AG04450 (cell line): ENCODE results near the gene IRF3. TPM values are rescaled to one million over a fixed set of nuclear protein-coding genes. Genes with fewer than 3 reads are reported as not detected.

ENCODE experiments used
- CTCF ChIA-PET: fragments of 300-600, 350-600 bp; formaldehyde crosslinking; extraction: SDS; loops from one replicate; lab custom pipeline; 2022; ENCODE audit warnings: antibody characterized with exemption, inconsistent platforms; lab: Charles Lee
- POLR2A ChIA-PET: fragments of 350-600 bp; formaldehyde crosslinking; extraction: SDS; loops from one replicate; lab custom pipeline; 2021; ENCODE audit warnings: antibody characterized with exemption, inconsistent platforms; lab: Yijun Ruan, JAX
- DNase-seq: peaks from one replicate; pipeline ENCODE4 v3.0.0-alpha.2; 2011; ENCODE audit warnings: low read depth, low spot score
- H3K27ac ChIP-seq: one replicate; pipeline ENCODE4 v1.5.1; 2012; ENCODE audit warnings: low read depth, low read length, control low read depth
- H3K27me3 ChIP-seq: one replicate; pipeline ENCODE4 v1.6.0; 2012; ENCODE audit warnings: low read length; ENCODE audit not compliant: control insufficient read depth, insufficient read depth
- H3K4me3 ChIP-seq: 2 replicates; pipeline ENCODE4 v1.5.1; 2011; ENCODE audit warnings: mild to moderate bottlenecking, low read depth, low read length, control low read depth
- H3K9me3 ChIP-seq: 2 replicates; pipeline ENCODE4 v1.5.1; 2012; ENCODE audit warnings: low read length; ENCODE audit not compliant: control insufficient read depth, insufficient read depth
- polyA plus RNA-seq: library from polyadenylated mRNA; depleted of rRNA; stranded (reverse); fragments of >200 nt; gene quantifications from 2 replicates; pipeline ENCODE4 v1.2.3, GENCODE V29; 2011
- TF ChIP-seq, protein P1 (sequence below): IDR thresholded peaks from 2 replicates; pipeline ENCODE4 v1.5.1; 2011; ENCODE audit warnings: low read depth, low read length, control low read depth, inconsistent platforms

The IRF3 gene
- polyA plus RNA-seq, 1 experiment, result 33.5 TPM

DNA sequence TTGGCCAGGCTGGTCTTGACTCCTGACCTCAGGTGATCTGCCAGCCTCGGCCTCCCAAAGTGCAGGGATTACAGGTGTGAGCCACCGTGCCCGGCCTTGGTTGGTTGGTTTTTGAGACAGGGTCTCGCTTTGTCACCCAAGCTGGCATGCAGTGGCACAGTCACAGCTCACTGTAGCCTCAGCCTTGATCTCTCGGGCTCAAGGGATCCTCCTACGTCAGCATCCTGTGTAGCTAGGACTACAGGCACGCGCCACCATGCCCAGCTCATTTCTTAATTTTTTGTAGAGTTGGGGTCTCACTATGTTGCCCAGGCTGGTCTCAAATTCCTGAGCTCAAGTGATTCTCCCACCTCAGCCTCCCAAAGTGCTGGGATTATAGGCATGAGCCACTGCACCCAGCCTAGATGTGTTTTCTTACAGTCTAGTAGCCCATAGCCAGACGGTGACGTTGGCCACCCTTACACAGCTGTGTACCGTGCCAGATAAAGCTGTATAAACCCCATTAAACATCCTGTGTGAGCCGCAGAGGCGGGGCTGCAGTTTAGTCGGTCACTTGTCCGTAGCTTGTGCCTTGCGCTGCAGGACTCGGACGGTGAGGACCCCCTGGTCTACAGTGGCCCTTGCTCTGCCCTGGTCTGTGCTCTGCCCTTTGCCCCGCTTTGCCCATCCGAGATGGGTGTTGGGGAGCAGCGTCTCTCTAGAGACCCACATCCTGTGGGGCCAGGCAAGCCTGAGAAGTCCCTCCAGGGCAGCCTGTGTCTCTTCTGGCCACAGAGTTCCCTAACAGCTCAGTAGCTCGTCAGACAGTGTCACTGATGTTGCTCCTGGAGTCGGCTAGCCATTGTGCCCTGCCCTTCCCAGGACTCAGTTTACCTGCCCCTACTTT lies 9.8 kb downstream of the IRF3 start:
- ChIA-PET CTCF (interaction anchor here (0.8 to 1.2 kb wide), 2 partner anchors 17 kb away, joined by 3 to 7 read pairs; no protein-coding TSS in a partner anchor), POLR2A (no interaction called here)

DNA sequence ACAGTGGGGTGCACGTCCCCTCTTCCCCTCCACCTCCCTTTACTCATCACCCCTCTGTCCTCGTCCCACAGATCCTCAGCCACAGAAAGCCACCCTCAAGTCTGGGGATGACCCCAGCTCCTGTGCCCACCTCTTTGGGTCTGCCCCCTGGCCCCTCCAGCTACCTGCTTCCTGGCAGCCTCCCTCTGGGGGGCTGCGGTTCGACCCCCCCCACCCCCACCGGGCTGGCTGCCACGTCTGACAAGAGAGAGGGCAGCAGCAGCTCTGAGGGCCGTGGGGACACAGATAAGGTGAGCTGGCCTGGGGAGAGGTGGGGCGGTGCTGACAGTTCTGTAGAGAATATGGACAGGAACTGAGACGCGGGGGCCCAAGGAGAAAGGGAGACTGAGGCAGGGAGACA lies 11.1 kb downstream of the IRF3 start:
- ChIA-PET CTCF (interaction anchor here (1.2 kb wide), 1 partner anchor 18 kb away, joined by 7 read pairs; no protein-coding TSS in a partner anchor), POLR2A (no interaction called here)
- TF ChIP-seq, protein P1, sequence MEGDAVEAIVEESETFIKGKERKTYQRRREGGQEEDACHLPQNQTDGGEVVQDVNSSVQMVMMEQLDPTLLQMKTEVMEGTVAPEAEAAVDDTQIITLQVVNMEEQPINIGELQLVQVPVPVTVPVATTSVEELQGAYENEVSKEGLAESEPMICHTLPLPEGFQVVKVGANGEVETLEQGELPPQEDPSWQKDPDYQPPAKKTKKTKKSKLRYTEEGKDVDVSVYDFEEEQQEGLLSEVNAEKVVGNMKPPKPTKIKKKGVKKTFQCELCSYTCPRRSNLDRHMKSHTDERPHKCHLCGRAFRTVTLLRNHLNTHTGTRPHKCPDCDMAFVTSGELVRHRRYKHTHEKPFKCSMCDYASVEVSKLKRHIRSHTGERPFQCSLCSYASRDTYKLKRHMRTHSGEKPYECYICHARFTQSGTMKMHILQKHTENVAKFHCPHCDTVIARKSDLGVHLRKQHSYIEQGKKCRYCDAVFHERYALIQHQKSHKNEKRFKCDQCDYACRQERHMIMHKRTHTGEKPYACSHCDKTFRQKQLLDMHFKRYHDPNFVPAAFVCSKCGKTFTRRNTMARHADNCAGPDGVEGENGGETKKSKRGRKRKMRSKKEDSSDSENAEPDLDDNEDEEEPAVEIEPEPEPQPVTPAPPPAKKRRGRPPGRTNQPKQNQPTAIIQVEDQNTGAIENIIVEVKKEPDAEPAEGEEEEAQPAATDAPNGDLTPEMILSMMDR, result no peak
- Histone ChIP-seq H3K27me3 (no peaks in the 10 kb centered on the region), H3K9me3 (no peaks in the 10 kb centered on the region; the same call in 1 of the 2 replicates), H3K4me3 (no peak overlapping the region), H3K27ac (no peak overlapping the region)
- no peak for DNase-seq

More for the DNA sequence above, 9.8 kb downstream of the IRF3 start:
- Histone ChIP-seq H3K27ac (no peak overlapping the region), H3K4me3 (no peak overlapping the region), H3K27me3 (no peaks in the 10 kb centered on the region), H3K9me3 (no peaks in the 10 kb centered on the region; the same call in 1 of the 2 replicates)
- DNase-seq, result no peak
- TF ChIP-seq, protein P1, result no peak

DNA sequence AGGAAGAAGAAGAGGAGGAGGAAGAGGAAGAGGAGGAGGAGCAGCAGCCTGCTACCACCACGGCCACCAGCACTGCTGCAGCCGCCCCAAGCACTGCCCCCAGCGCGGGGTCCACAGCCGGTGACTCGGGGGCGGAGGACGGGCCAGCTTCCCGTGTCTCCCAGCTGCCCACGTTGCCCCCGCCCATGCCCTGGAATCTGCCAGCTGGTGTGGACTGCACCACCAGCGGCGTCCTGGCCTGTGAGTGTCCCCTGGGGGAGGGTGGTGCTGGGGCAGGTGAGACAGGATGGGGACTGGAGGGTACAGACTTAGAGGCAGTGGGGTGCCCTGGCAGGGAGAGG lies 12.2 kb downstream of the IRF3 start:
- DNase-seq, result no peak

DNA sequence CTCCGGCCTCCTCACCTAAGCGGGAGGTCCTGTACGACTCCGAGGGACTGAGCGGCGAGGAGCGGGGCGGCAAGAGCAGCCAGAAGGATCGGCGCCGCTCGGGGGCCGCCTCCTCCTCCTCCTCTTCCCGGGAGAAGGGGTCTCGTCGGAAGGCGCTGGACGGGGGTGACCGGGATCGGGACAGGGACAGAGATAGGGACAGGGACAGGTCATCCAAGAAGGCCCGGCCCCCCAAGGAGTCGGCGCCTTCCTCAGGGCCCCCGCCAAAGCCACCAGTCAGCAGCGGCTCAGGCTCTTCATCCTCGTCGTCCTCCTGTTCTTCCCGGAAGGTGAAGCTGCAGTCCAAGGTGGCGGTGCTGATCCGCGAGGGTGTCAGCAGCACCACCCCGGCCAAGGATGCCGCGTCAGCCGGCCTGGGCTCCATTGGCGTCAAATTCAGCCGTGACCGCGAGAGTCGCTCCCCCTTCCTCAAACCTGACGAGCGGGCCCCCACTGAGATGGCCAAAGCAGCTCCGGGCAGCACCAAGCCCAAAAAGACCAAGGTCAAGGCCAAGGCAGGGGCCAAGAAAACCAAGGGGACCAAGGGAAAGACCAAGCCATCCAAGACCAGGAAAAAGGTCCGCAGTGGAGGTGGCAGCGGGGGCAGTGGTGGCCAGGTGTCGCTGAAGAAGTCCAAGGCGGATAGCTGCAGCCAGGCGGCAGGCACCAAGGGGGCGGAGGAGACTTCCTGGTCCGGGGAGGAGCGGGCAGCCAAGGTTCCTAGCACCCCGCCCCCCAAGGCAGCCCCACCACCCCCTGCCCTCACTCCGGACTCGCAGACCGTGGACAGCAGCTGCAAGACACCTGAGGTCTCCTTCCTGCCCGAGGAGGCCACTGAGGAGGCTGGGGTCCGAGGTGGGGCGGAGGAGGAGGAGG lies 12.8 kb downstream of the IRF3 start:
- Histone ChIP-seq H3K27ac (no peak overlapping the region), H3K27me3 (no peaks in the 10 kb centered on the region), H3K4me3 (no peak overlapping the region), H3K9me3 (no peaks in the 10 kb centered on the region; the same call in 1 of the 2 replicates)
- POLR2A ChIA-PET, result interaction anchor here (0.7 kb wide), 1 partner anchor 12 kb away, joined by 3 read pairs; no protein-coding TSS in a partner anchor
- TF ChIP-seq, protein P1, result no peak
- CTCF ChIA-PET, result no interaction called here
- no peak for DNase-seq

More for the DNA sequence above, 12.2 kb downstream of the IRF3 start:
- Histone ChIP-seq H3K27me3 (no peaks in the 10 kb centered on the region), H3K27ac (no peak overlapping the region), H3K9me3 (no peaks in the 10 kb centered on the region; the same call in 1 of the 2 replicates), H3K4me3 (no peak overlapping the region)
- TF ChIP-seq, protein P1, result no peak
- CTCF ChIA-PET, result no interaction called here
- POLR2A ChIA-PET, result interaction anchor here (0.7 kb wide), 1 partner anchor 12 kb away, joined by 3 read pairs; no protein-coding TSS in a partner anchor
